Smooth muscle cell (in vitro differentiated cells): ENCODE measurements around the gene RASSF5. TPM values are rescaled to one million over a fixed set of nuclear protein-coding genes. Genes with fewer than 3 reads are reported as not detected.

Source experiments
- DNase-seq: peaks from one replicate; lab custom pipeline; 2025; ENCODE audit not compliant: unreplicated experiment; lab: John Stamatoyannopoulos, UW
- H2AFZ ChIP-seq: fragments of 200-600 bp; sonication (generic); 2 replicates; pipeline ENCODE4 v1.6.0; 2016; ENCODE audit warnings: antibody characterized with exemption, low read depth, mild to moderate bottlenecking
- H3F3A ChIP-seq: fragments of 200-600 bp; sonication (generic); 2 replicates; pipeline ENCODE4 v1.6.0; 2017; ENCODE audit warnings: antibody characterized with exemption, low read depth
- H3K27ac ChIP-seq: fragments of 200-600 bp; sonication (generic); 2 replicates; pipeline ENCODE4 v1.5.1; 2016; ENCODE audit warnings: low read depth, mild to moderate bottlenecking
- H3K27me3 ChIP-seq: fragments of 200-600 bp; sonication (generic); 2 replicates; pipeline ENCODE4 v1.6.1; 2016; ENCODE audit warnings: low read depth, mild to moderate bottlenecking
- H3K36me3 ChIP-seq: fragments of 200-600 bp; sonication (generic); 2 replicates; pipeline ENCODE4 v1.5.1; 2016; ENCODE audit warnings: low read depth
- H3K4me1 ChIP-seq: fragments of 200-600 bp; sonication (generic); 2 replicates; pipeline ENCODE4 v1.5.1; 2016; ENCODE audit warnings: low read depth
- H3K4me2 ChIP-seq: fragments of 200-600 bp; sonication (generic); 2 replicates; pipeline ENCODE4 v1.6.0; 2016; ENCODE audit warnings: mild to moderate bottlenecking
- H3K4me3 ChIP-seq: fragments of 200-600 bp; sonication (generic); 2 replicates; pipeline ENCODE4 v1.5.1; 2016; ENCODE audit warnings: mild to moderate bottlenecking
- H3K79me2 ChIP-seq: fragments of 200-600 bp; sonication (generic); 2 replicates; pipeline ENCODE4 v1.6.0; 2016; ENCODE audit warnings: low read depth, mild to moderate bottlenecking
- H3K9ac ChIP-seq: fragments of 200-600 bp; sonication (generic); 2 replicates; pipeline ENCODE4 v1.6.0; 2016; ENCODE audit warnings: low read depth
- H3K9me3 ChIP-seq: fragments of 200-600 bp; sonication (generic); replicated peaks from 2 replicates; pipeline ENCODE4 v1.5.1; 2016; ENCODE audit warnings: low read depth
- H4K20me1 ChIP-seq: fragments of 200-600 bp; sonication (generic); 2 replicates; pipeline ENCODE4 v1.6.0; 2016; ENCODE audit warnings: low read depth
- WGBS: methylation state at CpG from one replicate; pipeline ENCODE4 v1.1.7; 2016; ENCODE audit warnings: low lambda C conversion rate; 5-methylcytosine and 5-hydroxymethylcytosine counted together
- polyA plus RNA-seq: library from polyadenylated mRNA; unstranded; fragments of >200 nt; fragmentation: Nextera tagmentation; extraction: Ambion mirVana; gene quantifications from 2 replicates; pipeline ENCODE4 v1.2.1, GENCODE V29; 2016
- total RNA-seq: library from RNA; depleted of rRNA; stranded (reverse); fragments of >200 nt; gene quantifications from 2 replicates; pipeline ENCODE4 v1.2.3, GENCODE V29; 2014
- TF ChIP-seq, protein P1 (sequence below): fragments of 200-600 bp; sonication (generic); IDR thresholded peaks from 2 replicates; pipeline ENCODE4 v1.5.1; 2017; ENCODE audit warnings: borderline replicate concordance, mild to moderate bottlenecking, antibody characterized with exemption; ENCODE audit not compliant: insufficient read depth, poor library complexity, severe bottlenecking

RASSF5 gene
- total and polyA plus RNA-seq, 2 experiments from 2014 or later = 2.6 to 3.3 TPM

DNA sequence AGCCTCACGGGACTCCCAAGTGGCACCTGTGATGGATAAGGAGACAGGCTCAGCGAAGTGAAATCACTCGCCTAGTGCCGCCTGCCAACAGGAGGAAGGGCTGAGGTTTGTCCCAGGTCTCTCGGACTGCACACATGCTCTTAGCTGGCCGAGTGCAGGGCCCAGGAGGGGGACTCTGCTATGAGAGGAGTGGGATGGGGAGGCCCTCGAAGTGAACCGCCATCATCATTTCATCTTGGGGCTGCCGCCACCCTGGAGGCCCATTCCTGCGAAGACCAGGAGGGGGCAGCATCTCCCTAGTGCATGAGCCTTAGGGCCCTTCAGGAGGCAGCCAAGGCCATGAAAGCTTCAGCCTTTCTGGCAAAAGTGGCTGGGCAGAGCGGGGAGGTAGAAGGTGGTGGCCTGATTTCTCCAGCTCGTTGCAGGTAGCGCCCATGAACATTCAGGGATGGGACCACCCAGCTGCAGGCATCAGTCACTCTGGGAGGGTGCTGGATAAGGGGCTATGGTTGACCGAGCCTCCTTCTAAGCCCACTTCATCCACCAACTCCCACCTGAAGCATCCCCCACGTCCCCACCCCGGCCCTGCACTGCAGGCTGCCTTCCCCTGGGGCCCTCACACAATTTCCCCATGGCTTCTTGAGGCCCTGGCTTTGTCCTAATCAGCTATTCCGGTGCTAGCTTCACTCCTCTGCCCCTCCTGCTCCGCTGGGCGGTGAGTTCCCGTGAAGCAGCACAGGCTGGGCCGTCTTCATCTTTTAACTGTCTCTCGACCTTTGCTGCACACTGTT is 17.2 kb upstream of the RASSF5 start:
- H3K4me3 ChIP-seq = no peak overlapping the region
- H3K9ac ChIP-seq = no peak overlapping the region
- H3K4me1 ChIP-seq = no peaks in the 10 kb centered on the region
- H3K27me3 ChIP-seq = no peaks in the 10 kb centered on the region
- H3K79me2 ChIP-seq = no peaks in the 10 kb centered on the region
- H3K4me2 ChIP-seq = no peak overlapping the region
- DNase-seq = peak; percentile 37
- TF ChIP-seq, protein P1, sequence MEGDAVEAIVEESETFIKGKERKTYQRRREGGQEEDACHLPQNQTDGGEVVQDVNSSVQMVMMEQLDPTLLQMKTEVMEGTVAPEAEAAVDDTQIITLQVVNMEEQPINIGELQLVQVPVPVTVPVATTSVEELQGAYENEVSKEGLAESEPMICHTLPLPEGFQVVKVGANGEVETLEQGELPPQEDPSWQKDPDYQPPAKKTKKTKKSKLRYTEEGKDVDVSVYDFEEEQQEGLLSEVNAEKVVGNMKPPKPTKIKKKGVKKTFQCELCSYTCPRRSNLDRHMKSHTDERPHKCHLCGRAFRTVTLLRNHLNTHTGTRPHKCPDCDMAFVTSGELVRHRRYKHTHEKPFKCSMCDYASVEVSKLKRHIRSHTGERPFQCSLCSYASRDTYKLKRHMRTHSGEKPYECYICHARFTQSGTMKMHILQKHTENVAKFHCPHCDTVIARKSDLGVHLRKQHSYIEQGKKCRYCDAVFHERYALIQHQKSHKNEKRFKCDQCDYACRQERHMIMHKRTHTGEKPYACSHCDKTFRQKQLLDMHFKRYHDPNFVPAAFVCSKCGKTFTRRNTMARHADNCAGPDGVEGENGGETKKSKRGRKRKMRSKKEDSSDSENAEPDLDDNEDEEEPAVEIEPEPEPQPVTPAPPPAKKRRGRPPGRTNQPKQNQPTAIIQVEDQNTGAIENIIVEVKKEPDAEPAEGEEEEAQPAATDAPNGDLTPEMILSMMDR = peak; percentile 92
- 62% methylated on average over 19 of the region's 22 CpGs for WGBS
- H3K36me3 ChIP-seq = no peaks in the 10 kb centered on the region
- no peaks in the 10 kb centered on the region for H3K9me3 ChIP-seq
- H2AFZ ChIP-seq = no peak overlapping the region
- H3K27ac ChIP-seq = no peak overlapping the region
- H3F3A ChIP-seq = no peaks in the 10 kb centered on the region
- H4K20me1 ChIP-seq = no peaks in the 10 kb centered on the region

DNA sequence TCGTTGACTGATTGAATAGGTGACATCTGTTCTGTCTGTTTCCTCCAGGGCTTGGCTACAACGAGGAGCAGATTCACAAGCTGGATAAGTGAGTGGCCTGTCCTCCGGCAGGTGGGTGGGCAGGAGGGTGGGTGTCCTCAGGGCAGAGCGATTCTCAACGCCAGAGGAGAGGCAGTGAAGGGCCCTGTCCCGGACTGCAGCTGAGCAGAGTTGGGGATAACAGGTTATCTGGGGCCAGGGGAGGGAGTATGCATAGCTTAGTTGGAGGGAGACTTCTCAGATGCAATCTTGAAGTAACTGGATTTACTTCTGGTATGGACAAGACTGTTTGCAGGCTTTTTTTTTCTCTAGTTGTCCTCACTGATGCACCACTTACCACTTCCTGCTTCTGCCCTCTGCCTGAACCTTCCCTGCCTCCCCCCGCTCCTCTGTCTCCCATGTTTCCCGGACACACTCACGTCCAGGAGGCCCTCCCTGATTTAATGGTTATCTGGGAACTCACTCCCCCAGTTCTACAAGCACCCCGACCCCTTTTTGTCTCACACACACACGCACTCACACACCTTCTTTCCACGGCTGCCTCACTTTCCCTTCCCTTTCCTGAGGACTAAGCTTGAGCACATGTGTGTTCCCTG is 16.4 kb upstream of the RASSF5 start:
- no peak for DNase-seq
- 88% methylated on average over 12 of the region's 12 CpGs for WGBS
- Histone ChIP-seq H3K9ac (no peak overlapping the region), H2AFZ (no peak overlapping the region), H3K4me3 (no peak overlapping the region), H3K27ac (no peak overlapping the region), H3K36me3 (no peaks in the 10 kb centered on the region), H3K9me3 (no peaks in the 10 kb centered on the region), H3K4me2 (no peak overlapping the region), H3F3A (no peaks in the 10 kb centered on the region), H3K27me3 (no peaks in the 10 kb centered on the region), H3K79me2 (no peaks in the 10 kb centered on the region), H3K4me1 (no peaks in the 10 kb centered on the region), H4K20me1 (no peaks in the 10 kb centered on the region)
- TF ChIP-seq, protein P1 = no peak

DNA sequence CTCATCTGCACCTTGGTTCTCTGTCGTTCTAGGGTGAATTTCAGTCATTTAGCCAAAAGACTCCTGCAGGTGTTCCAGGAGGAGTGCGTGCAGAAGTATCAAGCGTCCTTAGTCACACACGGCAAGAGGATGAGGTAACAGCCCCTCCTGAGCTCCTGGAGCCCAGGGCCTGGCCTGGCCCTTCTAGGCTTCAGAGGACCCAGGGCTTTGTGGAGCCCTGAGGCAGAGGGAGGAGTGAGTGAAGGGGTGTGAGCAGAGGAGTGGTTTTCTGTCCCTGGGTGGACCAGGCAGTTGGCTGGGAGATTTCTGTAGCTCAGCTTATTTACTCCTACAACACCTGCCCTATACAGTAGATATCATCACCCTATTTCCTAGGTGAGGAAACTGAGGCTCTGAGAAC is 15.7 kb upstream of the RASSF5 start:
- no peak overlapping the region for H3K27ac ChIP-seq
- DNase-seq = no peak
- H3K4me1 ChIP-seq = no peaks in the 10 kb centered on the region

More for the DNA sequence above, 15.7 kb upstream of the RASSF5 start:
- no peaks in the 10 kb centered on the region for H3K27me3 ChIP-seq
- no peak overlapping the region for H3K4me2 ChIP-seq
- H3K9me3 ChIP-seq = no peaks in the 10 kb centered on the region
- WGBS = 94% methylated on average over 4 of the region's 4 CpGs
- no peaks in the 10 kb centered on the region for H3K79me2 ChIP-seq
- H4K20me1 ChIP-seq = no peaks in the 10 kb centered on the region
- no peaks in the 10 kb centered on the region for H3K36me3 ChIP-seq
- no peak overlapping the region for H3K4me3 ChIP-seq
- no peak overlapping the region for H2AFZ ChIP-seq
- H3F3A ChIP-seq = no peaks in the 10 kb centered on the region
- TF ChIP-seq, protein P1 = no peak
- H3K9ac ChIP-seq = no peak overlapping the region
